Endothelial cell of umbilical vein (primary cell): ENCODE measurements around the gene OR5B12.

ENCODE experiments used
- EZH2 ChIP-seq: IDR thresholded peaks from 2 replicates; pipeline ENCODE4 v1.6.1; 2012; ENCODE audit warnings: borderline replicate concordance, low read depth, mild to moderate bottlenecking, moderate library complexity, low read length, inconsistent platforms; ENCODE audit not compliant: severe bottlenecking
- GATA2 ChIP-seq: IDR thresholded peaks from 2 replicates; pipeline ENCODE4 v1.7.0; 2011; ENCODE audit warnings: low read depth, mild to moderate bottlenecking, moderate library complexity, mixed read lengths, low read length; ENCODE audit not compliant: insufficient read length, insufficient read depth
- JUN ChIP-seq: IDR thresholded peaks from 2 replicates; pipeline ENCODE4 v1.6.1; 2011; ENCODE audit warnings: borderline replicate concordance, low read depth; ENCODE audit not compliant: insufficient read length, insufficient read depth
- MYC ChIP-seq: IDR thresholded peaks from one replicate; pipeline ENCODE4 v1.6.1; 2011; ENCODE audit warnings: mild to moderate bottlenecking, low read depth, low read length
- POLR2A ChIP-seq: IDR thresholded peaks from 2 replicates; pipeline ENCODE4 v1.6.1; 2012; ENCODE audit warnings: low read depth, mild to moderate bottlenecking, control low read depth, low read length
- POLR2AphosphoS5 ChIP-seq: IDR thresholded peaks from 2 replicates; pipeline ENCODE4 v1.6.1; 2012; ENCODE audit warnings: low read depth, mild to moderate bottlenecking, control low read depth, low read length, moderate library complexity; ENCODE audit not compliant: insufficient read depth
- TF ChIP-seq, protein P1 (sequence below), 2 donors: IDR thresholded peaks; 1 replicate in 1 of 2; 2 replicates in 1 of 2; pipeline ENCODE4 v1.5.1; 2011; ENCODE audit warnings: low read length in 2 of 2, mild to moderate bottlenecking in 2 of 2, moderate library complexity in 2 of 2, control low read depth in 1 of 2, inconsistent platforms in 1 of 2, low read depth in 1 of 2; ENCODE audit not compliant: insufficient read depth in 1 of 2; ENCODE audit errors: extremely low read depth in 1 of 2
- TF ChIP-seq, protein P2 (sequence below): IDR thresholded peaks from 2 replicates; pipeline ENCODE4 v1.6.1; 2011; ENCODE audit not compliant: insufficient read depth, insufficient read length

DNA sequence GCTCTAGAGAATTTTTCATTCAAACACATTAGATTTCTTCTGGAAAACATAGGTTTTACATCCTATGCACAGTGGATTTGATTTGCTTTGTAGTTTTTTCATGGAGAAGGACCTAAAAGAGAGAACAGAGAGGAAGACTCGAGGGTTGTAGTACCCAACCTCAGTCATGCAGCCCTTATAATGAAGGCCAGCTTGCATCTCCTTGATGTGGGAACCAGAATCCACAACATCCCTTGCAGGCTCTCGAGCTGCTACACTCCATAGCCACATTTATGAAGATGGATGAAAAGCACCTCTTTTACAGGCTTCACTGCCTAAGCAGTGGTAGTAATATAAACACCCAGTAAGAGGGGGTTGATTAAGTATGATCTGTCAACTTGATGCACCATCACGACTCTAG is 9.5 kb upstream of the OR5B12 start:
- TF ChIP-seq, protein P1, sequence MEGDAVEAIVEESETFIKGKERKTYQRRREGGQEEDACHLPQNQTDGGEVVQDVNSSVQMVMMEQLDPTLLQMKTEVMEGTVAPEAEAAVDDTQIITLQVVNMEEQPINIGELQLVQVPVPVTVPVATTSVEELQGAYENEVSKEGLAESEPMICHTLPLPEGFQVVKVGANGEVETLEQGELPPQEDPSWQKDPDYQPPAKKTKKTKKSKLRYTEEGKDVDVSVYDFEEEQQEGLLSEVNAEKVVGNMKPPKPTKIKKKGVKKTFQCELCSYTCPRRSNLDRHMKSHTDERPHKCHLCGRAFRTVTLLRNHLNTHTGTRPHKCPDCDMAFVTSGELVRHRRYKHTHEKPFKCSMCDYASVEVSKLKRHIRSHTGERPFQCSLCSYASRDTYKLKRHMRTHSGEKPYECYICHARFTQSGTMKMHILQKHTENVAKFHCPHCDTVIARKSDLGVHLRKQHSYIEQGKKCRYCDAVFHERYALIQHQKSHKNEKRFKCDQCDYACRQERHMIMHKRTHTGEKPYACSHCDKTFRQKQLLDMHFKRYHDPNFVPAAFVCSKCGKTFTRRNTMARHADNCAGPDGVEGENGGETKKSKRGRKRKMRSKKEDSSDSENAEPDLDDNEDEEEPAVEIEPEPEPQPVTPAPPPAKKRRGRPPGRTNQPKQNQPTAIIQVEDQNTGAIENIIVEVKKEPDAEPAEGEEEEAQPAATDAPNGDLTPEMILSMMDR (IDR thresholded peaks at IDR 0.05; ENCODE audit: extremely low read depth in 1 of 2, insufficient read depth in 1 of 2, low read depth in 1 of 2, low read length in 2 of 2): no peak
- TF ChIP-seq, protein P2, sequence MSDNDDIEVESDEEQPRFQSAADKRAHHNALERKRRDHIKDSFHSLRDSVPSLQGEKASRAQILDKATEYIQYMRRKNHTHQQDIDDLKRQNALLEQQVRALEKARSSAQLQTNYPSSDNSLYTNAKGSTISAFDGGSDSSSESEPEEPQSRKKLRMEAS: no peak
- TF ChIP-seq POLR2A: no peak
- no peak for TF ChIP-seq POLR2AphosphoS5
- no peak for TF ChIP-seq EZH2
- TF ChIP-seq GATA2: no peak
- TF ChIP-seq JUN: no peak
- TF ChIP-seq MYC: no peak
